Activated CD4-positive, alpha-beta T cell treated with anti-CD3 and anti-CD28 coated beads, Interleukin-2, amount 10 ng/mL, durations not matched to agents 7 days and 5 days (primary cell): ENCODE measurements around the gene ZNF610. TPM values are rescaled to one million over a fixed set of nuclear protein-coding genes. Genes with fewer than 3 reads are reported as not detected.

Source experiments
- total RNA-seq, 2 experiments: library from RNA; stranded (reverse); gene quantifications; one replicate each; pipeline ENCODE4 v1.2.3, GENCODE V29; 2021

Gene ZNF610
- total RNA-seq, 2 experiments from 2014 or later: 2.1 to 2.8 TPM

Other genes with a start within 250 kb of the ZNF610 start
- gene ZNF841, start 240.5 kb upstream of the ZNF610 start, total RNA-seq: 10 to 100 TPM; 27.7 to 27.9 TPM
- gene ZNF616, start 196.3 kb upstream of the ZNF610 start, total RNA-seq: 1 to 10 TPM; 7.5 to 8.3 TPM
- 10 to 100 TPM; 21.7 to 23.5 TPM for gene ZNF836, start 164.6 kb upstream of the ZNF610 start, total RNA-seq
- 100 to 1,000 TPM; 184 to 214 TPM for gene PPP2R1A, start 146.2 kb upstream of the ZNF610 start, total RNA-seq
- 10 to 100 TPM; 23.3 to 24.0 TPM for gene ZNF766, start 66.7 kb upstream of the ZNF610 start, total RNA-seq
- gene ZNF480, start 39.1 kb upstream of the ZNF610 start, total RNA-seq: 10 to 100 TPM; 17.4 to 18.4 TPM
- 10 to 100 TPM; 16.1 to 17.8 TPM for gene ZNF880, start 33.7 kb downstream of the ZNF610 start, total RNA-seq
- 10 to 100 TPM; 19.4 to 19.5 TPM for gene ZNF528, start 61.6 kb downstream of the ZNF610 start, total RNA-seq
- not detected for gene ZNF534, start 92.9 kb downstream of the ZNF610 start, total RNA-seq
- 1 to 10 TPM; 1.9 to 3.0 TPM for gene ZNF578, start 117.3 kb downstream of the ZNF610 start, total RNA-seq
- 10 to 100 TPM; 36.3 to 40.5 TPM for gene ZNF808, start 191.4 kb downstream of the ZNF610 start, total RNA-seq
- gene ZNF701, start 234.0 kb downstream of the ZNF610 start, total RNA-seq: 10 to 100 TPM; 30.5 to 33.4 TPM